ENCODE results near the gene ABHD16A. TPM values are rescaled to one million over a fixed set of nuclear protein-coding genes. Genes with fewer than 3 reads are reported as not detected.

Gene ABHD16A
- total RNA-seq, 2 donors from 2014 or later = 49.3 to 52.8 TPM

DNA sequence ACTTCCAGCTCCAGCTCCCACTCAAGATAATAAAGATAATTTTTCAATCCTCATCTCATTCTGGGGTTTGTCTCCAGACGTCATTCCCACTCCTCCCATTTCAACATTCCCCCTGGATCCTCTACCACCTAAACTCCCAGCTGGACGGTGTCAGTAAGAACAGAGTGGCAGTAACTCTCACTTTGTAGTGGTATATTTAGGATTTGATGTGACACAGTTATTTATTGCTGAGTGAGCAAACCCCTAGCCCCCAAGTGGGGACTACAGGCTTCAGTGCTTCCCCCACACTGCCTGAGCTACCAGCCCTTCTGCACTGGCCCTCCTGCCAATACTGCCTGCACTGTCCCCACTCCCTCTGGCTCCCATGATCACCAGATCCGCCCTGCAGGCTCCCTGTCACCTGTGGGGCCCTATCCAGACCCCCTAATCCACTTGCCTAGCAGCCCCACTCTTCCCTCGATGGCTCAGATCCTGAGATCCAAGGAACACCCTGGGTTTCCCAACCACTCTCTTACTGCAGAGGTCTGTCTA is 44.9 kb downstream of the ABHD16A start:
- Histone ChIP-seq H3K4me3 (no peak overlapping the region), H3K27me3 (replicated peaks; ENCODE audit: insufficient read depth) (no peaks in the 10 kb centered on the region), H3K4me1 (ENCODE audit: control insufficient read depth in 1 of 2, low read depth in 2 of 2) (peaks cover 25 to 56% of the 10 kb centered on the region in 2 donors), H3K36me3 (no peaks in the 10 kb centered on the region), H3K27ac (no peak overlapping the region), H3K9me3 (no peaks in the 10 kb centered on the region)
- ATAC-seq (ENCODE audit: insufficient number of reproducible peaks, low FRiP score, low read depth) = no peak
- TF ChIP-seq, protein P1, sequence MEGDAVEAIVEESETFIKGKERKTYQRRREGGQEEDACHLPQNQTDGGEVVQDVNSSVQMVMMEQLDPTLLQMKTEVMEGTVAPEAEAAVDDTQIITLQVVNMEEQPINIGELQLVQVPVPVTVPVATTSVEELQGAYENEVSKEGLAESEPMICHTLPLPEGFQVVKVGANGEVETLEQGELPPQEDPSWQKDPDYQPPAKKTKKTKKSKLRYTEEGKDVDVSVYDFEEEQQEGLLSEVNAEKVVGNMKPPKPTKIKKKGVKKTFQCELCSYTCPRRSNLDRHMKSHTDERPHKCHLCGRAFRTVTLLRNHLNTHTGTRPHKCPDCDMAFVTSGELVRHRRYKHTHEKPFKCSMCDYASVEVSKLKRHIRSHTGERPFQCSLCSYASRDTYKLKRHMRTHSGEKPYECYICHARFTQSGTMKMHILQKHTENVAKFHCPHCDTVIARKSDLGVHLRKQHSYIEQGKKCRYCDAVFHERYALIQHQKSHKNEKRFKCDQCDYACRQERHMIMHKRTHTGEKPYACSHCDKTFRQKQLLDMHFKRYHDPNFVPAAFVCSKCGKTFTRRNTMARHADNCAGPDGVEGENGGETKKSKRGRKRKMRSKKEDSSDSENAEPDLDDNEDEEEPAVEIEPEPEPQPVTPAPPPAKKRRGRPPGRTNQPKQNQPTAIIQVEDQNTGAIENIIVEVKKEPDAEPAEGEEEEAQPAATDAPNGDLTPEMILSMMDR (IDR thresholded peaks at IDR 0.05) = no peak
- no peak for DNase-seq (ENCODE audit: low spot score)

DNA sequence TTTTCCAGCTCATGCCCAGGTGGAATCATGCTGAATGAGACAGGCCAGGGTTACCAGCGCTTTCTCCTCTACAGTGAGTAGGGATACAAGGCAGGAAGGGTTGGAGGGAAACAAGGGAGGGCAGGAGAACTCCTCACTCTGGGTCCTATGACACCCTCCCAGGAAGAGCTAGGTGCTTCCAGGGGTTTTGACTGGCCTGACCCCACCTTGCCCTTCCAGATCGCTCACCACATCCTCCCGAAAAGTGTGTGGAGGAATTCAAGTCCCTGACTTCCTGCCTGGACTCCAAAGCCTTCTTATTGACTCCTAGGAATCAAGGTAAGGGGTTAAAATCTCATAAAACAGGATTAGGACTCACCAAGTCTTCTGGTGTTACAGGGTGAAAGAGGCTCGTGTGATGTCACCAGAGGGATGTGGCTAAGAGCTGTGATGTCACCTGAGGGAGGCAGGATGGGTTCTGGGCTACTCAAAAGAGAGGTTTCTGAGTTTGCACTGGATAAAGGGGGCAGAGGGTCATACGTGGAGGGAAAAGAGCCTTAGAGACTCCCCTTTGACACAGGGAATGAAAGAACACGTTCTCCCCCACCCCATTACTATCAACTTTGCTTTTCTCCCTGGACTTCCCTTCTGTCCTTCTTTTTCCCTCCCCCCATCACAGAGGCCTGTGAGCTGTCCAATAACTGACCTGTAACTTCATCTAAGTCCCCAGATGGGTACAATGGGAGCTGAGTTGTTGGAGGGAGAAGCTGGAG is 45.5 kb downstream of the ABHD16A start:
- TF ChIP-seq, protein P1 (IDR thresholded peaks at IDR 0.05) = no peak
- Histone ChIP-seq H3K27me3 (replicated peaks; ENCODE audit: insufficient read depth) (no peaks in the 10 kb centered on the region), H3K27ac (no peak overlapping the region), H3K9me3 (no peaks in the 10 kb centered on the region), H3K36me3 (no peaks in the 10 kb centered on the region), H3K4me3 (no peak overlapping the region), H3K4me1 (ENCODE audit: control insufficient read depth in 1 of 2, low read depth in 2 of 2) (peaks cover 23 to 51% of the 10 kb centered on the region in 2 donors)
- DNase-seq (ENCODE audit: low spot score) (no peak), ATAC-seq (ENCODE audit: insufficient number of reproducible peaks, low FRiP score, low read depth) (no peak)

GRCh38 chr6:31655349-31656237 is 47.5 kb downstream of the ABHD16A start, which contains the start of gene APOM:
TSS of gene APOM (plus strand) at chr6:31655894. CDS start at chr6:31655967, 73 bp downstream.
- DNase-seq (ENCODE audit: low spot score) (no peak), ATAC-seq (ENCODE audit: insufficient number of reproducible peaks, low FRiP score, low read depth) (no peak)
- TF ChIP-seq, protein P1 (IDR thresholded peaks at IDR 0.05) = no peak
- H3K4me3 ChIP-seq = no peak within 1 kb of the TSS
- H3K4me1 ChIP-seq (ENCODE audit: control insufficient read depth in 1 of 2, low read depth in 2 of 2) = peaks cover 25 to 48% of the 10 kb centered on the region in 2 donors
- no peaks in the 10 kb centered on the region for H3K9me3 ChIP-seq
- H3K36me3 ChIP-seq = no peaks in the 10 kb centered on the region
- H3K27ac ChIP-seq = no peak within 1 kb of the TSS
- no peaks in the 10 kb centered on the region for H3K27me3 ChIP-seq (replicated peaks; ENCODE audit: insufficient read depth)

GRCh38 chr6:31654574-31655348 is 48.4 kb downstream of the ABHD16A start:
- H3K36me3 ChIP-seq = peaks cover 2% of the 10 kb centered on the region
- peaks cover 24 to 50% of the 10 kb centered on the region in 2 donors for H3K4me1 ChIP-seq (ENCODE audit: control insufficient read depth in 1 of 2, low read depth in 2 of 2)
- ATAC-seq (ENCODE audit: insufficient number of reproducible peaks, low FRiP score, low read depth) (no peak), DNase-seq (ENCODE audit: low spot score) (no peak)
- H3K27ac ChIP-seq = no peak overlapping the region
- H3K9me3 ChIP-seq = no peaks in the 10 kb centered on the region
- TF ChIP-seq, protein P1 (IDR thresholded peaks at IDR 0.05) = no peak
- H3K27me3 ChIP-seq (replicated peaks; ENCODE audit: insufficient read depth) = no peaks in the 10 kb centered on the region
- no peak overlapping the region for H3K4me3 ChIP-seq

All from thoracic aorta (tissue), 2 donors.